HG02840 (cell line): Measurements from ENCODE around the gene NECTIN4.
"Not testable (repeated sequence)": the region's sequence is repeated elsewhere in the genome, so short reads cannot be mapped to it uniquely, and the experiment has no call there.

Source experiments
- ATAC-seq: cut with Tn5 transposase; IDR thresholded peaks from one replicate; pipeline ENCODE4 v1.9.1; 2021; ENCODE audit warnings: mild to moderate bottlenecking, moderate library complexity, moderate number of reproducible peaks; ENCODE audit not compliant: unreplicated experiment, low FRiP score

Gene NECTIN4

GRCh38 chr1:161037661-161038522, 51.5 kb downstream of the NECTIN4 start:
- no peak for ATAC-seq

- no peak for ATAC-seq
These were observed 55.6 kb downstream of the NECTIN4 start for GRCh38 chr1:161033751-161034150.

GRCh38 chr1:161032409-161032808, 56.9 kb downstream of the NECTIN4 start:
- ATAC-seq: no peak

GRCh38 chr1:161031874-161032273, 57.5 kb downstream of the NECTIN4 start:
- ATAC-seq: no peak

- ATAC-seq: not testable (repeated sequence)
These were observed 59.9 kb downstream of the NECTIN4 start for GRCh38 chr1:161029466-161029865.

- not testable (repeated sequence) for ATAC-seq
These were observed 62.4 kb downstream of the NECTIN4 start for GRCh38 chr1:161026954-161027353.

GRCh38 chr1:161022432-161022831, 66.9 kb downstream of the NECTIN4 start:
- not testable (repeated sequence) for ATAC-seq

- no peak for ATAC-seq
These were observed 67.4 kb downstream of the NECTIN4 start for GRCh38 chr1:161021970-161022353.

- ATAC-seq: peak; percentile 86
These were observed 68.0 kb downstream of the NECTIN4 start for GRCh38 chr1:161021165-161021969.
